ENCODE data around the gene TENM4.

TENM4 gene

GRCh38 chr11:78783846-78784245, 657.0 kb downstream of the TENM4 start:
- H2BK5ac ChIP-seq (ENCODE audit: low read length): no peak overlapping the region
- H2AFZ ChIP-seq (ENCODE audit: low read length): no peak overlapping the region
- no peak overlapping the region for H2BK120ac ChIP-seq (ENCODE audit: low read depth, low read length)
- DNase-seq (ENCODE audit: low spot score): no peak
- no peak overlapping the region for H3K4me3 ChIP-seq (ENCODE audit: low read length in 2 of 2)
- H2BK12ac ChIP-seq (ENCODE audit: low read length): no peak overlapping the region
- no peak overlapping the region for H3K14ac ChIP-seq (ENCODE audit: low read length)
- no peaks in the 10 kb centered on the region for H3K27me3 ChIP-seq (ENCODE audit: control insufficient read depth in 3 of 3, insufficient read depth in 3 of 3, low read depth in 1 of 3, low read length in 3 of 3)
- H2BK15ac ChIP-seq (ENCODE audit: low read length): no peak overlapping the region
- no peaks in the 10 kb centered on the region for H3K36me3 ChIP-seq (replicated peaks in 1 of 2; ENCODE audit: control insufficient read depth in 2 of 2, insufficient read depth in 2 of 2, low read length in 2 of 2)
- no peak overlapping the region for H3K27ac ChIP-seq (replicated peaks; ENCODE audit: low read length)
- H2AK5ac ChIP-seq (ENCODE audit: low read depth, low read length): no peak overlapping the region
- WGBS, 2 donors (ENCODE audit: extremely low coverage in 2 of 2, insufficient read length in 2 of 2, insufficient replicate concordance in 1 of 2): no CpG with 5 or more reads among the region's 5 CpGs
- no peak overlapping the region for H4K91ac ChIP-seq (ENCODE audit: low read depth, low read length, poor library complexity)
- no peaks in the 10 kb centered on the region for H3K79me1 ChIP-seq (ENCODE audit: low read depth, low read length)
- H3K4me2 ChIP-seq (ENCODE audit: insufficient read depth, low read length, poor library complexity, severe bottlenecking): no peak overlapping the region
- no peak overlapping the region for H3K9ac ChIP-seq (ENCODE audit: low read depth, low read length, poor library complexity)
- H3K4ac ChIP-seq (ENCODE audit: low read length): no peak overlapping the region
- no peak overlapping the region for H3K18ac ChIP-seq (ENCODE audit: low read length)
- H3K23ac ChIP-seq (ENCODE audit: low read depth, low read length, poor library complexity): no peak overlapping the region
- no peak overlapping the region for H4K8ac ChIP-seq (ENCODE audit: low read depth, low read length)
- H3K4me1 ChIP-seq (ENCODE audit: control insufficient read depth in 2 of 2, insufficient read depth in 1 of 2, low read depth in 1 of 2, low read length in 2 of 2): peaks cover 0 to 7% of the 10 kb centered on the region in 2 donors
- H3K9me3 ChIP-seq (replicated peaks in 1 of 2; ENCODE audit: control insufficient read depth in 2 of 2, insufficient read depth in 1 of 2, low read depth in 1 of 2, low read length in 2 of 2): no peaks in the 10 kb centered on the region

GRCh38 chr11:78783301-78783700, 657.5 kb downstream of the TENM4 start:
- no peak overlapping the region for H3K14ac ChIP-seq (ENCODE audit: low read length)
- WGBS, 2 donors (ENCODE audit: extremely low coverage in 2 of 2, insufficient read length in 2 of 2, insufficient replicate concordance in 1 of 2): no CpG with 5 or more reads among the region's 1 CpG

GRCh38 chr11:78782725-78783124, 658.1 kb downstream of the TENM4 start:
- Histone ChIP-seq H2AFZ (ENCODE audit: low read length) (no peak overlapping the region), H3K18ac (ENCODE audit: low read length) (no peak overlapping the region), H3K4me2 (ENCODE audit: insufficient read depth, low read length, poor library complexity, severe bottlenecking) (no peak overlapping the region), H3K9me3 (replicated peaks in 1 of 2; ENCODE audit: control insufficient read depth in 2 of 2, insufficient read depth in 1 of 2, low read depth in 1 of 2, low read length in 2 of 2) (no peaks in the 10 kb centered on the region), H4K91ac (ENCODE audit: low read depth, low read length, poor library complexity) (no peak overlapping the region), H3K4me1 (ENCODE audit: control insufficient read depth in 2 of 2, insufficient read depth in 1 of 2, low read depth in 1 of 2, low read length in 2 of 2) (peaks cover 0 to 7% of the 10 kb centered on the region in 2 donors), H2BK12ac (ENCODE audit: low read length) (no peak overlapping the region), H3K27me3 (ENCODE audit: control insufficient read depth in 3 of 3, insufficient read depth in 3 of 3, low read depth in 1 of 3, low read length in 3 of 3) (no peaks in the 10 kb centered on the region), H3K27ac (replicated peaks; ENCODE audit: low read length) (no peak overlapping the region), H2BK120ac (ENCODE audit: low read depth, low read length) (no peak overlapping the region), H3K4me3 (ENCODE audit: low read length in 2 of 2) (no peak overlapping the region), H3K79me1 (ENCODE audit: low read depth, low read length) (no peaks in the 10 kb centered on the region), H3K14ac (ENCODE audit: low read length) (no peak overlapping the region), H3K36me3 (replicated peaks in 1 of 2; ENCODE audit: control insufficient read depth in 2 of 2, insufficient read depth in 2 of 2, low read length in 2 of 2) (no peaks in the 10 kb centered on the region), H4K8ac (ENCODE audit: low read depth, low read length) (no peak overlapping the region), H2BK5ac (ENCODE audit: low read length) (no peak overlapping the region), H3K23ac (ENCODE audit: low read depth, low read length, poor library complexity) (no peak overlapping the region), H3K4ac (ENCODE audit: low read length) (no peak overlapping the region), H3K9ac (ENCODE audit: low read depth, low read length, poor library complexity) (no peak overlapping the region), H2AK5ac (ENCODE audit: low read depth, low read length) (no peak overlapping the region), H2BK15ac (ENCODE audit: low read length) (no peak overlapping the region)
- no peak for DNase-seq (ENCODE audit: low spot score)
- no CpG with 5 or more reads among the region's 2 CpGs for WGBS, 2 donors (ENCODE audit: extremely low coverage in 2 of 2, insufficient read length in 2 of 2, insufficient replicate concordance in 1 of 2)

More at GRCh38 chr11:78783301-78783700, 657.5 kb downstream of the TENM4 start:
- no peaks in the 10 kb centered on the region for H3K36me3 ChIP-seq (replicated peaks in 1 of 2; ENCODE audit: control insufficient read depth in 2 of 2, insufficient read depth in 2 of 2, low read length in 2 of 2)
- H4K91ac ChIP-seq (ENCODE audit: low read depth, low read length, poor library complexity): no peak overlapping the region
- no peak overlapping the region for H3K4me2 ChIP-seq (ENCODE audit: insufficient read depth, low read length, poor library complexity, severe bottlenecking)
- no peaks in the 10 kb centered on the region for H3K27me3 ChIP-seq (ENCODE audit: control insufficient read depth in 3 of 3, insufficient read depth in 3 of 3, low read depth in 1 of 3, low read length in 3 of 3)
- no peak for DNase-seq (ENCODE audit: low spot score)
- H4K8ac ChIP-seq (ENCODE audit: low read depth, low read length): no peak overlapping the region
- H2AFZ ChIP-seq (ENCODE audit: low read length): no peak overlapping the region
- H3K4me1 ChIP-seq (ENCODE audit: control insufficient read depth in 2 of 2, insufficient read depth in 1 of 2, low read depth in 1 of 2, low read length in 2 of 2): peaks cover 0 to 7% of the 10 kb centered on the region in 2 donors
- H3K4ac ChIP-seq (ENCODE audit: low read length): no peak overlapping the region
- no peak overlapping the region for H2BK120ac ChIP-seq (ENCODE audit: low read depth, low read length)
- no peak overlapping the region for H3K9ac ChIP-seq (ENCODE audit: low read depth, low read length, poor library complexity)
- H3K9me3 ChIP-seq (replicated peaks in 1 of 2; ENCODE audit: control insufficient read depth in 2 of 2, insufficient read depth in 1 of 2, low read depth in 1 of 2, low read length in 2 of 2): no peaks in the 10 kb centered on the region
- no peak overlapping the region for H3K4me3 ChIP-seq (ENCODE audit: low read length in 2 of 2)
- no peak overlapping the region for H3K23ac ChIP-seq (ENCODE audit: low read depth, low read length, poor library complexity)
- no peak overlapping the region for H3K27ac ChIP-seq (replicated peaks; ENCODE audit: low read length)
- no peak overlapping the region for H2AK5ac ChIP-seq (ENCODE audit: low read depth, low read length)
- no peak overlapping the region for H3K18ac ChIP-seq (ENCODE audit: low read length)
- no peaks in the 10 kb centered on the region for H3K79me1 ChIP-seq (ENCODE audit: low read depth, low read length)
- no peak overlapping the region for H2BK12ac ChIP-seq (ENCODE audit: low read length)
- H2BK15ac ChIP-seq (ENCODE audit: low read length): no peak overlapping the region
- H2BK5ac ChIP-seq (ENCODE audit: low read length): no peak overlapping the region

- no peak overlapping the region for H3K23ac ChIP-seq (ENCODE audit: low read depth, low read length, poor library complexity)
- H3K4ac ChIP-seq (ENCODE audit: low read length): no peak overlapping the region
- H3K36me3 ChIP-seq (replicated peaks in 1 of 2; ENCODE audit: control insufficient read depth in 2 of 2, insufficient read depth in 2 of 2, low read length in 2 of 2): no peaks in the 10 kb centered on the region
- WGBS, 2 donors (ENCODE audit: extremely low coverage in 2 of 2, insufficient read length in 2 of 2, insufficient replicate concordance in 1 of 2): no CpG with 5 or more reads among the region's 3 CpGs
- H2AK5ac ChIP-seq (ENCODE audit: low read depth, low read length): no peak overlapping the region
- no peak overlapping the region for H2BK15ac ChIP-seq (ENCODE audit: low read length)
- H2AFZ ChIP-seq (ENCODE audit: low read length): no peak overlapping the region
- H3K27me3 ChIP-seq (ENCODE audit: control insufficient read depth in 3 of 3, insufficient read depth in 3 of 3, low read depth in 1 of 3, low read length in 3 of 3): no peaks in the 10 kb centered on the region
- H3K9ac ChIP-seq (ENCODE audit: low read depth, low read length, poor library complexity): no peak overlapping the region
- H3K27ac ChIP-seq (replicated peaks; ENCODE audit: low read length): no peak overlapping the region
- no peak overlapping the region for H3K18ac ChIP-seq (ENCODE audit: low read length)
- H4K8ac ChIP-seq (ENCODE audit: low read depth, low read length): no peak overlapping the region
- no peaks in the 10 kb centered on the region for H3K9me3 ChIP-seq (replicated peaks in 1 of 2; ENCODE audit: control insufficient read depth in 2 of 2, insufficient read depth in 1 of 2, low read depth in 1 of 2, low read length in 2 of 2)
- DNase-seq (ENCODE audit: low spot score): no peak
- H2BK120ac ChIP-seq (ENCODE audit: low read depth, low read length): no peak overlapping the region
- H3K4me3 ChIP-seq (ENCODE audit: low read length in 2 of 2): no peak overlapping the region
- H4K91ac ChIP-seq (ENCODE audit: low read depth, low read length, poor library complexity): no peak overlapping the region
- H3K4me2 ChIP-seq (ENCODE audit: insufficient read depth, low read length, poor library complexity, severe bottlenecking): no peak overlapping the region
- no peak overlapping the region for H2BK5ac ChIP-seq (ENCODE audit: low read length)
- H3K79me1 ChIP-seq (ENCODE audit: low read depth, low read length): no peaks in the 10 kb centered on the region
- H3K14ac ChIP-seq (ENCODE audit: low read length): no peak overlapping the region
- H2BK12ac ChIP-seq (ENCODE audit: low read length): no peak overlapping the region
- peaks cover 0 to 7% of the 10 kb centered on the region in 2 donors for H3K4me1 ChIP-seq (ENCODE audit: control insufficient read depth in 2 of 2, insufficient read depth in 1 of 2, low read depth in 1 of 2, low read length in 2 of 2)
These were observed 659.9 kb downstream of the TENM4 start for GRCh38 chr11:78780889-78781288.
